ENCODE results near the gene SLC9A3.
A peak's percentile ranks its signal among the peaks of the same experiment; 100 is the strongest.

The SLC9A3 gene

GRCh38 chr5:442335-443238 is 81.7 kb downstream of the SLC9A3 start, which contains the start of gene EXOC3:
TSS of gene EXOC3 (plus strand) at chr5:443176. CDS start at chr5:446206, 3,030 bp downstream.
- peak; percentile 74 for DNase-seq (ENCODE audit: low read depth)

GRCh38 chr5:441996-442334 is 82.3 kb downstream of the SLC9A3 start:
- no peak for DNase-seq (ENCODE audit: low read depth)

GRCh38 chr5:440401-441201 is 83.6 kb downstream of the SLC9A3 start:
- DNase-seq (ENCODE audit: low read depth): no peak

GRCh38 chr5:439636-440035 is 84.6 kb downstream of the SLC9A3 start:
- DNase-seq (ENCODE audit: low read depth): no peak

DNA sequence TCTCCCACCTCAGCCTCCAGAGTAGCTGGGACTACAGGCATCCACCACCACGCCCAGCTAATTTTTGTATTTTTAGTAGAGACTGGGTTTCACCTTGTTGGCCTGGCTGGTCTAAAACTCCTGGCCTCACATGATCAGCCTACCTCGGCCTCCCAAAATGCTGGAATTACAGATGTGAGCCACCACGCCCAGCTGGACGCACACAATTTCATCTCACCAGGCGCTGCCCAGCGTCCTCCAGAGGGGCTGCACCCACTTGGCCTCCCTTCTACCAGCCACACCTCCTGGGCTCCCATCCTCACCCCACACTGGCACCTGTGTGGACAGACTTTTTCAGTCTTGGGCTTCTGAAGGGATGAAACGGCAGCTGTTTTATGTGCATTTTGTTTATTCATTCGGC is 85.1 kb downstream of the SLC9A3 start:
- DNase-seq (ENCODE audit: low read depth): no peak

DNA sequence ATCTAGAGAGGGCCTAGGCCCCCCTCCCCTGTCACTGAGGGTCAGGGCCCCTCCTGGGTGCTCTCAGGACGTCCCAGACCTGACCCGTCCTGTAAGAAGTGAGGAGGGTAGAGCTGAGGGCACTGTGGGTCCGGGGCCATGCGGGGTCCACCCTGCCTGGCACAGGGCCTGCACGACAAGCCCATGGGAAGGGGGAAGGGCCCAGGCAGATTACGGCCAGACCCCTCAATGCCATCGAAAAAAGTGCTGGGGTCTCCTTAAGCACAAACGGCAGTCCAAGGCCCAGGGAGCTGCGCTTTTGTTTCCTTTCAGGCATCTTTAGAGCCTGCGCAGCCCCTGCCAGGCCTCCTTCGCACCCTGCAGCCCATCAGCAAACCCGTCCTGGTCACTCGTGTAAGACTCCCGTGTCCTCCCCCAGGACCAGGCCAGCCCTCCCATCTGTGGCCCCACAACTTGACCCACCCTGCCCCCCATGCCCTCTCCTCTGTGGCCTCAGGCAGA is 85.7 kb downstream of the SLC9A3 start:
- DNase-seq (ENCODE audit: low read depth): no peak

- DNase-seq (ENCODE audit: low read depth): no peak
Measured at GRCh38 chr5:437281-437771, 86.9 kb downstream of the SLC9A3 start.

DNA sequence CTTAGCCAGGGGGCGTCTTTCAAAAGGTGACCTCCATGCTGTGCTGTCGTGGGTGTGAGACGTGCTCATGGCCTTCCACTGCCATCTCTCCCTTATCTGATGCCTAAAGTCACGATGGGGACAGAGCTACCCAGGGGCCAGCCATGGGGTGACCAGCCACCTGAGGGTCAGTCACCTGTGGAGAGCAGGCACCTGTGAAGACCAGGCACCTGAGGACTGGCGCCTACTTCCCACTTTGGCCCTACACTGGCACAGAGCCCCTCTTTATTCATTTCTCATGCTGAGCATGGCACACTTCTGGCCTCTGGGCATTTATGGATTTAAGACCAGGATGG is 87.6 kb downstream of the SLC9A3 start:
- DNase-seq (ENCODE audit: low read depth): no peak

DNA sequence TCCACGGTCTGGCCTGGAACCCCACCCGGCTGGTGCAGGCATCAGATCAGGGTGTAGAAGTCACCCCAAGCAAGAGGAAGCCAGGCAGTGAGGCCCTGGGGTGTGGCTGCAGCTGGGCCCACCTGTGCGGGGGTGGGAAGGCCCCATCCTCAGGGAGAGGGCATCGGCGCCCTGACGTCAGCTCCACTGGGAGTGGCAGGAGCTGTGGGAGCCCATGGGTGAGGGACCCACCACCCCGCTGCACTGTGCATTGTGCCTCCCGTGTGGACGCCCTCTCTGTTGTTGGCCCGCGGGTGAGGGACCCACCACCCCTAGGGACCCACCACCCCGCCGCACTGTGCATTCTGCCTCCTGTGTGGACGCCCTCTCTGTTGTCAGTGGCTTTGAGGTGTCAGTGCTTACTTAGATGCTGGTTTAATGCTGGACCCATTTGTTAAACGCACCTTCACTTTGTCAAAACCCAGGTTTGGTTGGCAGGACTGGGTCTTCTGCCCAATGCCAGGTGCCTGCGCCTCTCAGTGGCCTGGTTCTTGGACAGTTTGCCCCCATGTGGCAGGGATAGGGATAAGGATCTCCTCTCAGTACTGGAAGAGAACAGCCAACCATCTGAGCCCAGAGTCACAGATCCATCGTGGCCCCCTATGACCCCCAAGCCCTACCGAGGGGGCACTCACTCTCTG is 88.1 kb downstream of the SLC9A3 start:
- peak; percentile 37 for DNase-seq (ENCODE audit: low read depth)

GRCh38 chr5:435156-435790 is 89.0 kb downstream of the SLC9A3 start:
- DNase-seq (ENCODE audit: low read depth): no peak

GRCh38 chr5:434443-435146 is 89.7 kb downstream of the SLC9A3 start:
- no peak for DNase-seq (ENCODE audit: low read depth)

DNA sequence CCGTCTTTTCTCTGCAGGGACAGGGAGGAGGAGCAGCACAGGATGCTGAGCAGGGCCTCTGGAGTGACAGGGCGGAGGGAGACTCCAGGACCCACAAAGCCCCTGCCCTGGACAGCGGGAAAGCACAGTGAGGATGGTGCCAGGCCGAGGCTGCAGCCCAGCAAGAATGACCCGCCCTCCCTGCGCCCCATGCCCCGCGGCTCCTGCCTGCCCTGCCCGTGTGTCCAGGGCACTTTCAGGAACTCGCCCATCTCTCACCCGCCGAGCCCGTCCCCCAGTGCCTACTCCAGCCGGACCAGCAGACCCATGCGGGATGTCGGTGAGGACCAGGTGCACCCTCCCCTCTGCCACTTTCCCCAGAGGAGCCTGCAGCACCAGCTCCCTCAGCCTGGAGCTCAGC is 90.4 kb downstream of the SLC9A3 start:
- no peak for DNase-seq (ENCODE audit: low read depth)

DNA sequence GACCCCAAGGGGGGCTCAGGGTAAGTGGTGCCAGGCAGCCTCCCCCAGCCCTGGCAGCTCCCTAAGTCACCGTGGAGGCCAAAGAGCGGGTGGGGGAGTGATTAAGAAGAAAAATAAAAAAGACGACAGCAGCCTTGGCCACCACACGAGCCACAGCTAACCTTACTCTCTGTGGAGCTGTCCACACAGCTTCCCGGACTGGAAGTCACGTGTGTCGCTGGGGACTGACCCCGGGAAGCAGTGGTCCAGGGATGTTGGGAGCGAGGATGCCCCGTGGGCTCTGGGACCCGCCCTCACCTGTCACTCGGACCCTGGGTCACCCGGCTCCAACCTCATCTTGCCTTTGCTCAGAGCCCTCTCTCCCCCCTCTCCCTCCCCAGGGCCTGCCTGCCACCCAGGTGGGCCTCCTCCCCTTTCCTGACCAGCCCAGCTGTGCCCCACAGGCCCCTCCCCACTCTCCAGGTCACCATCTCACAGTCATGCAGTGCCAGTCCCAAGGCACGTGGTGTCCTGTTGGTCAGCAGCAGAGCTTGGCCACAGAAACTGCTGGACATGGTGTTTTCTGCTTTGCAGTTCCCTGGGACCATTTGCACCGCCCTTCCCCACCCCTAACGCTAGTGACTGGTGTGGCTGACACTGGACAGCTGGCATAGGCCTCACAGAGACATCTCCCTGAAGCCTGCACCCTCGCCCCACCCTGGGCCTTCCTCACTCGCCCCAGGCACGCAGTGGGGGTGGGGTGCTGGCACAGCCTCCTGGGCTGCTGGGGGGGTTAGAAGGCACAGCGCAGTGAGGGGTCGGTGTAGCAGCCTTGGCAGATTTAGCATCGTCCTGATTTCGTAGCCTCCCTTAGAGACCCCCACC is 91.1 kb downstream of the SLC9A3 start:
- no peak for DNase-seq (ENCODE audit: low read depth)

- no peak for DNase-seq (ENCODE audit: low read depth)
Measured at GRCh38 chr5:432201-432927, 91.9 kb downstream of the SLC9A3 start.

DNA sequence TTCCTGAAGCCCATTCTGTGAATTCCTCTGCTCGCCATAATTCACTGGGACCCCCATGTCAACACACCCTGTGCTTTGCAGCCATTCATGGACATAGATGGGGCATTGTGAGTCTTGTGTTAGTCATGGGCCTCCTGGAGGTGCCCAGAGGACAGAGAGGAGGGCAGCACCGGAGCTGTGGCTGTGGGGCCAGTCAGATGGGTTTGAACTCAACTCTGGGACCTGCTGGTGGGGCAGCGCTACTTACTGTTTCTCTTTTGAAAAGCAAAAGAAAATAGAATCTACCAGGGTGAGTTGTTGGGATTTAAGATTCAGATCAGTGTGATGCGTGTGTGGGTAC is 92.6 kb downstream of the SLC9A3 start:
- DNase-seq (ENCODE audit: low read depth): no peak

GRCh38 chr5:431001-431710 is 93.1 kb downstream of the SLC9A3 start:
- peak; percentile 35 for DNase-seq (ENCODE audit: low read depth)

- DNase-seq (ENCODE audit: low read depth): no peak
Measured at GRCh38 chr5:430214-430925, 93.9 kb downstream of the SLC9A3 start.

DNA sequence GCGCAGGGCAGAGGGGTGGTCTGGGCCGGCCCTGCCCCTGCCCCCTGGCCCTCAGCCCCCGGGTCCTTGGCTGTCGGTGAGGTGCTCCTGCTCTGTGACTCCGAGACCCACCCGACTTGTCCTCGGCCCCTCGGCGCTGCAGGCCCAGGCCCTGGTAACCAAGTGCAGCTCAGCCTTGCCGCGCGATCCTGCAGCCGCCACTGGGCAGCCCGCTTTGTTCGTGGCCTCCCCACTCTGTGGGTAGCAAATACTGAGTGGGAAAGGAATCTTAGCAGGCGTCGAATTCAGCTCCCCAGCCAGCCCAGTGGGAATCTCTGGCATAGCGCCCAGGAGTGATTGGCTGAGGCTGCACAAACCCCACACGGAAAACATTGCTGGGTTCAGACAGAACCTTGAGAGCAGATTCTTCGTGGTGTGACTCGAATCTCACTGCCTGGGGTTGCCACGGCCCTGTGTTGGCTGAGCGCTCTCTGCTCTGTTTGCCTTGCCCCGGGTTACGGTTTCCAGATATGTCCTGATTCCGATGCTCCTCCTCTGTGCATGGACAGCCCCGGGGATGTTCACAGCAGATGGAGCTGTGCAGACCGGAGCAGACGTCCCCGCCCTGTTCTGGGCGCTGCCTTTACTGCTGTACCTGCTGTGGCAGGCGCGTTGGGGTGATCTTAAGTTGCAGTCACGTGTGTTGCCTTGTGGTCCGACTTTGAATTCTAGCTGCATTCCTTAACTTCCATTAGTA is 94.6 kb downstream of the SLC9A3 start:
- peak; percentile 69 for DNase-seq (ENCODE audit: low read depth)

Data from fibroblast of gingiva (primary cell).